T47D (cell line): ENCODE results near the gene ERP44.

ENCODE experiments used
- DNase-seq, 2 experiments: peaks; one replicate each; pipeline versions ENCODE4 v3.0.0 to v3.0.0-alpha.2; 2011 to 2012; ENCODE audit warnings: low read depth in 1 of 2, low spot score in 1 of 2
- JUND ChIP-seq: IDR thresholded peaks from 2 replicates; pipeline ENCODE4 v1.6.1; 2012; ENCODE audit warnings: low read depth
- in situ Hi-C: cut with HindIII; loops from 2 replicates; pipeline ENCODE4 v1.10.0; 2016; ENCODE audit warnings: low sequenced_read_pairs, low pct_unique_long_range_greater_than_20kb

Gene ERP44

DNA sequence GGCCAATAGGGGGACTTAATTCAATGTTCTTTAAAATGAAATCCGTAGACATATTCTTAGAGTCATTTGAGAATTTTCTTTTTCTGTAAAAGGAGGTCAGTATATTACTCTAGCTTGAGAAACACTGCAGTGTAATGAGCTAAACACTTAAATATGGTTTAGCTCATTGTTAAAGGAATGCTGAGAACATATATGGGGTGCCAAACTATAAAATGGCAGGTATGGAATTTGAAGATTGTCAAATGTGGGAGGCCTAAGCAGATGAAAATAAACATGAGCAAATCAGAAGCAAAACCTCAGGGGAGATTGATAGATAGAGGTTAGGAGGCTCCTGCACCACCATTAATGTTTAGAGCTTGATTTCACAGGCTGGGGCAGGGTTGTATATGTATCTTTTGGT lies 134.5 kb downstream of the ERP44 start:
- in situ Hi-C loops, result no loop called here
- TF ChIP-seq JUND, result no peak
- DNase-seq, result no peak

DNA sequence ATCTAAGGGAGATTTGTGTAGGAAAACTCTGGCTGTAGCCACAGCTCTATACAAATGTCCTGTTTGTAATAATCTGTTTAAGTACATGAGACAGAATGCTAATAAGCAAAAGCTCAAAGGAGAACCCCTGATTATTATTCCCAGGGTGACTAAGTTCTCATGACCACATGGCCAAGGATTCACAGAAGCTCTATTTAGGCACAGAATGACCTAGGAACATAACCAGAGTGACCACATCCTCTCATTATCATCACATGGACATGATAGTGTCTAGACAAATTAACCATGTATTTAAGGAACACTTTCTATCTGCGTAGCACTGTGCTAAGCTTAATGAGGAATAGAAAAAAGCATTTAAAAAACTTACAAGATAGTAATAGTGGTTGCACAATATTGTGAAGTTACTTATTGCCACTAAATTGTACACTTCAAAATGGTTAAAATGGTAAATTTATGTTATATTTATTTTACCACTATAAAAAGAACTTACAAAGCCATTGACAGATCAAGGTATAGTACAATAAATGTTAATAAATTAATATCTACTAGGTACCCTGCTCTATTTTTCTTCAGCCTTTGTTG lies 136.0 kb downstream of the ERP44 start:
- no peak for DNase-seq
- in situ Hi-C loops, result no loop called here
- no peak for TF ChIP-seq JUND

DNA sequence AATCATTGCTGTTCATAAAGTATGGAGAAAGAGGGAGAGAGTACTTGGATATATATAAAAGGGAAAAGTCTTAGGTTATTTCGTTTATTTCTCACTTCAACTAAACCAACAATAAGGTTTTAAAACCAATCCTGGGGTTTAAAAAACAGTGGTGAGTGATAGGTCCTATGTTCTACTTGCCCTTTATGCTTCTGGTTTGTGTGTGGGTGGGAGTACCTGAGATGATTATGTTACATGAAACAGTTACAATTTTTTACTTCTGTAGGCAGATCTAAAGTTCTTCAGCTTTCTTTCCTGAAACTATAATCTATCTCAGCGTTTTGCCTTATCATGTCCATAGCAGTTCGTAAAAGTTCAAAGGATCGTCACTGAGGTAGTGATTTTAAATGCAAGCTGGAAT lies 143.2 kb downstream of the ERP44 start:
- in situ Hi-C loops, result no loop called here
- TF ChIP-seq JUND, result no peak
- DNase-seq, result no peak

DNA sequence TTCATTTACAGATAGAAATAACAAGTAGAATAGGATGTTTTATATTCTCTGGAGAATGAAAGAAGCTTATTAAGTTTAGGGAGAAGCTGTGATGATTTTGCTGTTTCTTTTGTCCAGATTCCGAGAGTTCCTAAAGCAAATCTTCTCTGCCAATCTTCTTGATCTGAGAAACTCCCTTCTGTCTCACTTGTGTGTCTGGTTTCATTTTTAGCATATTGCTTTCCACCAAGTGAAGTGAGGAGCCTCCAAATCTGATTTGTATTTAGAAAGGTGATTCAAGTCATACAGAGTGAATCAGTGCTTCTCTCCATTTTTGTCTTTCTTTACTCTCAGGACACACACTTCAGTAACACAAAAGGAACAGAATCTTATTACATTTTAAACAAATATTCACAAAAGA lies 144.0 kb downstream of the ERP44 start:
- in situ Hi-C loops, result no loop called here
- TF ChIP-seq JUND, result no peak
- no peak for DNase-seq

DNA sequence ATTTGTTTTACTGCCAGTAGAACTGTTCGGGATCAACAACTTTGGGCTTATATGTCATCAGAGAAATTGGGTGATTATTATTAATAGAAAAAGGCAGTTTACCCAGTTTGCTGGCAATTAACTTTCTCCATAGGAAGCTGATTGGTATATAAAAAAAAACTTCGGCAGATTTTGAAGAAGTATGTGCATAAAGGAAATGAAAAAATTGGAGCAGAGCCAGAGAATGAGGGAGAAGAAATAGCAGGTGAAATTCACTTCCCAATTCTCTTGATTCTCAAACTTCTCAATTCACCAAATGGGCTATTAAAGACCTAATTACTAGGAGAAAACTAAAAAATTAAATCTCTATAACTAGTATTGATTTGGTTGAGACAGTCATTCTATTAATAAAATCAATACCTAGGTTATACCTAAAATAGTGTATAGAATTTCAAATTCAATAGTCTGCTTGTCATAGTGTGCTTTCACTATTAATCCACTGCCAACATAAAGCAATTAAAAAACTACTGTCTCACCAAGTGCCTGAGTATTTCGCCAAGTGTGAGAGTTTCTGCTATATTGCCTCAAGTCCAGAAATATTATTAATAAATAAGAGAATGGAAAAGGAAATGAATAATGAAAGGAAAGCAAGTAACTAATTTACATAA lies 144.8 kb downstream of the ERP44 start:
- TF ChIP-seq JUND, result no peak
- no peak for DNase-seq
- in situ Hi-C loops, result no loop called here

DNA sequence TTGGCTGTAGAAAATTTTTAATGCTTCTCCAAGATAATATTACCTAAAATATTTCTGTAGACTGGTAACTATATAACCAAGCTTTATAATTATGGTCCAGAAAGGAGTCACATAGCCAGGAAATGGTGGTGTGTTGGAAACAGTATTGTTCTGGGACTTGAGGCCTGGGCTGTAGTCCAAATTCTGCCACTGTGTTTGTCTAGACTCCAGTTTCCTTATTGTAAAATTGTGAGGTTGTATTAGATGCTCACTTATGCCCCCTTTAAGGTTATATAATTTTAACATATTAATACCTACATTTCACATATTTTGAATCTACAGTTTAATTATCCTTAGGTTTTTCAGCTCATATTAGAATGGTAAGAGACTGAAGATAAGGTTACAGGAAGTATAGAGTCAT lies 149.9 kb downstream of the ERP44 start:
- in situ Hi-C loops, result no loop called here
- no peak for TF ChIP-seq JUND
- DNase-seq, result no peak

DNA sequence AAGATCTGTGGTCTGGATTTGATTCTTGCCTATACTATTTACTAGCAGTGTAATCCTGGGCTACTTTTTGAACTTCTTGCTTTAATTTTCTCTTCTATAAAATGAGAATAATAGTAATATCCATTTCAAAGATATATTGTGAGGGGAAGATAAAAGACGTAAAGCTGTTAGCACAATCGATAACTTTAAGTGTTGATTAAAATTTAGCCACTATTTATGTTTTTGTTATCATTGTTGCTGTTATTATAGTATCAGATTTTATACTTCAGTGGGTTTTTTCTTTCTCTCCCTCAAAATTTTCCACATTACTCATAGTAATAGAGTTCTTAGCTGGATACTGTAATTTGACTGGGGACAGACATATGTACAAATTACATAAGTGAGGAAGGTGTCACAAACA lies 150.3 kb downstream of the ERP44 start:
- in situ Hi-C loops, result no loop called here
- DNase-seq, result no peak
- TF ChIP-seq JUND, result no peak

DNA sequence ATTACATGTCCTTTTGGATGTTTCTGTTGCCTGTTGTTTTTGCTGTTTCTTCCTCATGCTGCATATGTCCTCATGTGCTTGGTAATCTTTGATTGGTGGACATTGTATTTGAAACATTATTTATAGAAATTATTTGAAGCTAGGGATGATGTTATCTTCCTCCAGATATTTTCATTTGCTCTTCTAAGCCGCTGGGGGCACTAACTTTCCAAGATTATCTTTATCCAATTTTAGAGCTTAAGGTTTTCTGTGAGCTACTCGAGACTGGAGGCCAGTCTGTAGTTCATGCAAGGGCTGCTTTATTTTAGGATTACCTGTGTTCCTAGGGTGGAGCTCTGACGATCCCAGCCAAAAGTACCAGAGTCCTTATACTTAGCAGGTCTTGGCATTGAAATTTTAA lies 151.4 kb downstream of the ERP44 start:
- DNase-seq, result no peak
- TF ChIP-seq JUND, result no peak
- in situ Hi-C loops, result no loop called here

DNA sequence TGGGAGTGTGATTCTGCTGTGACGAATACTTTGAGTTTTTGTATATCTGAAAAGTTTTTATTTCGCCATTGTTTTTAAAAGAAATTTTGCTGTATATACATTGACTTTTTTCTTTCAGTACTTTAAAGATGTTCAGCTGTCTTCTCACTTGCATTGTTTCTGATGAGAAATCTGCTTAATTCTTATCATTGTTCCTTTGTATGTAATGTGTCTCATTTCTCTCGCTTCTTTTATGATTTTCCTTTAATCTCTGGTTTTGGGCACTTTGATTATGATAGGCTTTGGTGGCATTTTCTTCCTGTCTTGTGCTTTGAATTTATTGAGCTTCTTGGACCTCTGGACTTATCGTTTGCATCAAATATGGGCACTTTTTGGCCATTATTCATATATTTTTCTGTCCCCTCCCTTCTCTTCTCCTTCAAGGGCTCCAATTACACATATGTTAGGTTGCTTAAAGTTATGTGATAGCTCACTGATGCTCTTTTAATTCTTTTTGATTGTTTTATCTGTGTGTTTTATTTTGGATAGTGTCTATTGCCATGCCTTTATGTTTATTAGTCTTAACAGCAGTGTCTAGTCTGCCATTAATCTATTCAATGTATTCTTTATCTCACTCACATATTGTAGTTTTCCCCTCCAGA lies 161.7 kb downstream of the ERP44 start:
- in situ Hi-C loops, result no loop called here
- no peak for TF ChIP-seq JUND

DNA sequence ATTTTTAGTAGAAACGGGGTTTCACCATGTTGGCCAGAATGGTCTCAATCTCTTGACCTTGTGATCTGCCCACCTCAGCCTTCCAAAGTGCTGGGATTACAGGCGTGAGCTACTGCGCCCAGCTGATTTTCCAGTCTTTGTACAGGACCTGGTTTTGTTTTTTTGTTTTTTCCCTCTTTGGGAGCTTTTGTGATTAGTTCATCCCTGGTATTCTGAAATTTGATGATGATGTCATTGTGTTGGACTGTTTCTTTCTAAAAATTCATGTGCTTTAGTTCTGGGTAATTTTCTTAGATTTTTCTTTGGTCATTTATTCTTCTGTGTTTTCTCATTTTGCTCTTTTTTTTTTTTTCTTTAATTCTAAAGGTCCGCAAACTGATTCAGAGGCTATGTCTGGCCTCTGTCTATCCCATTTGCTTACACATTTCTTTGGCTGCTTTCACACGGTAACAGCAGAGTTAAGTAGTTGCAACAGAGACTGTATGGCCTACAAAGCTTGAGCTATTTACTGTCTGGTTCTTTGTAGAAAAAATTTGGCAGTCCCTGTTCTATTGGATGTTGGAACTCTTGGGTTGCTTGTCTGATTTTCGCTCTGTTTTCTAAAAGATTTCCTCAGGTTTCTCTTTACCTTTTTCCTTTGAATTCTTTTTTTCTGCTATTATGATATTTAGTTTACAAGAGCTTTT lies 167.5 kb downstream of the ERP44 start:
- in situ Hi-C loops, result no loop called here
- no peak for TF ChIP-seq JUND
- DNase-seq, result no peak

More for the DNA sequence above, 161.7 kb downstream of the ERP44 start:
- no peak for DNase-seq

DNA sequence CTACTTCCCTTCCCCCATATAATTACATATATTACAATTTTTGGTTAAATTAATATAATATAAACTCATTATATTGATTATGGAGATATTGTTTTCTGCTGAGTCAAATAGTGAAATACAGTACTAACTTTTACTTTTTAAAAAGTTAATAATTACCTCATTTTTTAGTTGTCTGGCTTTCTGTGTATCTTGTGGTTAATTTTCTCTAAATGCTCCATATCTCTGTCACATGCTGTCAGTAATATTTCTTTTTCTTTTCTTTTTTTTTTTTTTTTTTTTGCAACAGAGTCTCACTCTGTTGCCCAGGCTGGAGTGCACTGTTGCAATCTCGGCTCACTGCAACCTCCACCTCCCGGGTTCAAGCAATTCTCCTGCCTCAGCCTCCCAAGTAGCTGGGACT lies 169.1 kb downstream of the ERP44 start:
- TF ChIP-seq JUND, result no peak
- in situ Hi-C loops, result no loop called here
- no peak for DNase-seq
